OCI-LY7 (cell line): ENCODE measurements around the gene MYO1B.

Source experiments
- CTCF ChIP-seq: fragments of 200-600 bp; sonication (generic); conservative IDR thresholded peaks from 2 replicates; pipeline ENCODE4 v1.5.1; 2014; ENCODE audit warnings: mild to moderate bottlenecking, antibody characterized with exemption, low read length, moderate library complexity, mixed read lengths
- EZH2phosphoT487 ChIP-seq: fragments of 200-600 bp; sonication (generic); IDR thresholded peaks from 2 replicates; pipeline ENCODE4 v1.6.1; 2018; ENCODE audit warnings: low read depth, borderline replicate concordance, mild to moderate bottlenecking, mixed run types, antibody characterized with exemption, low read length, moderate library complexity, mixed read lengths

GRCh38 chr2:191402966-191403565 lies 157.9 kb downstream of the MYO1B start:
- TF ChIP-seq CTCF (no peak), EZH2phosphoT487 (no peak)
